Neural crest cell (in vitro differentiated cells): ENCODE measurements around the gene DOCK11. TPM values are rescaled to one million over a fixed set of nuclear protein-coding genes. Genes with fewer than 3 reads are reported as not detected.

Experiments used
- DNase-seq: peaks from one replicate; pipeline ENCODE4 v3.0.0; 2021; ENCODE audit warnings: low read depth, mixed read lengths, low spot score
- H3K27ac Mint-ChIP-seq: one replicate; pipeline ENCODE4 v1.8.0; 2021; ENCODE audit warnings: mild to moderate bottlenecking, mixed read lengths; ENCODE audit not compliant: unreplicated experiment
- H3K27me3 Mint-ChIP-seq: 2 replicates; pipeline ENCODE4 v1.8.0; 2021; ENCODE audit warnings: low read depth, mild to moderate bottlenecking, mixed read lengths
- H3K36me3 Mint-ChIP-seq: 2 replicates; pipeline ENCODE4 v1.8.0; 2021; ENCODE audit warnings: low read depth, mild to moderate bottlenecking, mixed read lengths
- H3K4me1 Mint-ChIP-seq: 2 replicates; pipeline ENCODE4 v1.8.0; 2021; ENCODE audit warnings: mixed read lengths
- H3K4me3 Mint-ChIP-seq: one replicate; pipeline ENCODE4 v1.8.0; 2021; ENCODE audit warnings: mild to moderate bottlenecking, mixed read lengths
- H3K9me3 Mint-ChIP-seq: 2 replicates; pipeline ENCODE4 v1.8.0; 2021; ENCODE audit warnings: mixed read lengths
- total RNA-seq: library from RNA; stranded (reverse); gene quantifications from 2 replicates; pipeline ENCODE4 v1.2.1, GENCODE V29; 2021
- TF ChIP-seq, protein P1 (sequence below): fragments of 200-600 bp; sonication (generic); conservative IDR thresholded peaks from 2 replicates; pipeline ENCODE4 v1.5.0; 2021; ENCODE audit warnings: antibody characterized with exemption, mild to moderate bottlenecking

Gene DOCK11
- total RNA-seq, 1 donor from 2014 or later: 14.6 TPM

DNA sequence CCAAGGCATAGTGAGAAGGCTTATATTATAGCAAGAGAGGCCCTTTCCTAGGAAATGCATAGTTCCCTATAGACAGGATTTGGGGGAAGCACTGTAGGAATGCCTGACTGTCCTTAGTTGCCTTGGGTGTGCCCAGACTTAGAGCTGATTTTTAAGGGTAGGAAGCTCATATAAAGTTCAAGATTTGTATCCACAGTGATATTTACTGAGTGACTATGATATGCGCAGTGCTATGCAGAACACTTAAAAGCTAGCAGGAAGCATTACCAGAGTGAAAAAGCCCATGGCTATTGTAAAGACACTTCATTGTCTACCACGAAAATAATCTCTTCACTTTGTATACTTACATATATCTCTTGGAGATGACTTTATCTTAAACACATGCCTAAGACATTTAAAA, 181.7 kb downstream of the DOCK11 start:
- no peaks in the 10 kb centered on the region for H3K4me1 Mint-ChIP-seq
- TF ChIP-seq, protein P1, sequence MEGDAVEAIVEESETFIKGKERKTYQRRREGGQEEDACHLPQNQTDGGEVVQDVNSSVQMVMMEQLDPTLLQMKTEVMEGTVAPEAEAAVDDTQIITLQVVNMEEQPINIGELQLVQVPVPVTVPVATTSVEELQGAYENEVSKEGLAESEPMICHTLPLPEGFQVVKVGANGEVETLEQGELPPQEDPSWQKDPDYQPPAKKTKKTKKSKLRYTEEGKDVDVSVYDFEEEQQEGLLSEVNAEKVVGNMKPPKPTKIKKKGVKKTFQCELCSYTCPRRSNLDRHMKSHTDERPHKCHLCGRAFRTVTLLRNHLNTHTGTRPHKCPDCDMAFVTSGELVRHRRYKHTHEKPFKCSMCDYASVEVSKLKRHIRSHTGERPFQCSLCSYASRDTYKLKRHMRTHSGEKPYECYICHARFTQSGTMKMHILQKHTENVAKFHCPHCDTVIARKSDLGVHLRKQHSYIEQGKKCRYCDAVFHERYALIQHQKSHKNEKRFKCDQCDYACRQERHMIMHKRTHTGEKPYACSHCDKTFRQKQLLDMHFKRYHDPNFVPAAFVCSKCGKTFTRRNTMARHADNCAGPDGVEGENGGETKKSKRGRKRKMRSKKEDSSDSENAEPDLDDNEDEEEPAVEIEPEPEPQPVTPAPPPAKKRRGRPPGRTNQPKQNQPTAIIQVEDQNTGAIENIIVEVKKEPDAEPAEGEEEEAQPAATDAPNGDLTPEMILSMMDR: no peak
- DNase-seq: no peak
- H3K27ac Mint-ChIP-seq: no peak overlapping the region
- peaks cover 3% of the 10 kb centered on the region for H3K36me3 Mint-ChIP-seq
- no peaks in the 10 kb centered on the region for H3K27me3 Mint-ChIP-seq
- peaks cover 2% of the 10 kb centered on the region for H3K9me3 Mint-ChIP-seq
- H3K4me3 Mint-ChIP-seq: no peak overlapping the region

DNA sequence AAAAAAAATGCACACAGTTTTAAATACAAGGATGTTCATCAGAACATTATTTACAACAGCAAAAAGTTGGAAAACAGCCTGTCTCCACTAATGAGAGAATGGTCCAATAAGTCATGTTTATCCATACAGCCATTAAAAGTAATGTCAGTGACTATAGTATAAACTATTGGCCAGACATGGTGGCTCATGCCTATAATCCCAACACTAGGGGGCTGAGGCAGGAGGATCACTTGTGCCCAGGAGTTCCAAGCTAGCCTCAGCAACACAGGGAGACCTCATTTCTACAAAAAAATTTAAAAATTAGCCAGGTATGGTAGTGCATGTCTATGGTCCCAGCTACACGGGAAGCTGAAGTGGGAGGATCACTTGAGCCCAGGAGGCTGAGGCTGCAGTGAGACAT, 183.7 kb downstream of the DOCK11 start:
- H3K36me3 Mint-ChIP-seq: no peaks in the 10 kb centered on the region
- DNase-seq: no peak
- no peaks in the 10 kb centered on the region for H3K27me3 Mint-ChIP-seq
- no peaks in the 10 kb centered on the region for H3K4me1 Mint-ChIP-seq
- no peak overlapping the region for H3K27ac Mint-ChIP-seq
- H3K9me3 Mint-ChIP-seq: peaks cover 2% of the 10 kb centered on the region
- TF ChIP-seq, protein P1: no peak
- no peak overlapping the region for H3K4me3 Mint-ChIP-seq

DNA sequence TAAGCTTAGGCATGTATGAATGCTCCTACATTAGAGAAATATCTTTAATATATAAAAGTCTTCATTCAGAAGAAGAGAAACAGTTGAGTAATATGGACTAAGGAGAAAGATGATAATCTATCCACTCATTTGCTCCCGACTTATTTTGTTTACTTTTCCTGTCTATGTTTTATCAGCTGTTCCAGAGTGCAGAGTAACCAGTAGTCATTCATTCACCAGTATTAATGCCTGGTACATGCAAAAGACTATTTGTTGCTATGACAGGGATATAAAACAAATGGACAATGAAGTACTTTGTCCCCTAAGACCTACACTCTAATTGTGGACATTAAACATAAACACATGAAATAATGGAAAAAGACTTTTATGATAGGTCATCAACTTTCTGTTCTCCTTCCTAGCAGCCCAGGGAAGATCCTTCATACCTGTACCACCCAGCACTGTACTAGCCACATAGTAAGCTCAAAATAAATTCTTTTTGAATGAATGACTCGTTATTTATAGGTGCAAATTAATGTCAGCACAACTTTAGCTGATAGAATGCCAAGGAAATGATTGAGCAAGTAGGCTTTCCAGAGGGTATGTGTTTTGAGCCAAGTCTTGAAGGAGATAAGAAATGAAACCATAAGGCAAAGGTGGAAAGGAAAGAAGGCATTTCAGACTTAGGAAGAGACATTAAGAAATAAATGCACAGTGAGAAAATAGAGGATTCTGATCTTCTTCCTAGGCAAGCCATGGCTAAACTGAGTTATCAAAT, 186.8 kb downstream of the DOCK11 start:
- H3K4me3 Mint-ChIP-seq: no peak overlapping the region
- H3K9me3 Mint-ChIP-seq: no peaks in the 10 kb centered on the region
- DNase-seq: no peak
- no peaks in the 10 kb centered on the region for H3K27me3 Mint-ChIP-seq
- H3K27ac Mint-ChIP-seq: no peak overlapping the region
- H3K4me1 Mint-ChIP-seq: no peaks in the 10 kb centered on the region
- H3K36me3 Mint-ChIP-seq: no peaks in the 10 kb centered on the region
- TF ChIP-seq, protein P1: no peak

DNA sequence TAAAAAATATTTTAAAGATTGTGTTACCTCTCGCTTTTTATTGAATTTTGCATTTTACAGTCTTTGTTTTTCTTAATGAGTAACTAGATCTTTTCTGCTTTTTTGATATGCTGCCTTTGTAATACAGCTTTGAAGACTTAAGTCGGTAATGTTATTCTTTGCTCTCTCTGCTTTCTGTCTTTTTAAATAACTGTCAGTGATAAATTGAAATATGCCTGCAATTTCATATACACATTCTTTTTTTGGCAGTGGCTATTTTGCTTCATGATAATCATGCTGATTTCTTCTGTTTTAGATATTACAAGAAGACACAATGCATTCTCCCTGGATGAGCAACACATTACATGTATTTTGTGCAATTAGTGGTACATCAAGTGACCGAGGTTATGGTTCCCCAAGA, 189.8 kb downstream of the DOCK11 start:
- no peak for DNase-seq
- peaks cover 2% of the 10 kb centered on the region for H3K9me3 Mint-ChIP-seq
- TF ChIP-seq, protein P1: no peak
- peaks cover 2% of the 10 kb centered on the region for H3K36me3 Mint-ChIP-seq
- no peak overlapping the region for H3K4me3 Mint-ChIP-seq
- no peaks in the 10 kb centered on the region for H3K4me1 Mint-ChIP-seq
- no peak overlapping the region for H3K27ac Mint-ChIP-seq
- no peaks in the 10 kb centered on the region for H3K27me3 Mint-ChIP-seq

DNA sequence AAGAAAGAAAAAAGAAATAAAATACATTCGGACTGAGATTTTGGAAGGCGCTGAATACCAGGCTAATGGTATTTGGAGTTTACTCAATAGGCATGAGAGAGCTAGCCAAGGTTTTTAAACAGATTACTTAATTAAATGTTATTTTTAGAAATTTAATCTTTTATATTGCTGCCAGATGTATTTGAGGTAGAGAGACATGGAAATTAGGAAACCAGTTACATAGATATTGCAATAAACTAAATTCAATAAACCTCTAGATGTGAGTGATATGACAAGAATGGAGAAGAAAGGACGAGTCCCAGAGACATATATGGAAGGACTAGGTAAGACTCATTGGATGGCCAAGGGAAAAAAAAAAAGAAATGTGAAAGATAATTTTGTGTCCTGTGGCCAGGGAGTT, 193.3 kb downstream of the DOCK11 start:
- Mint-ChIP-seq H3K4me1 (no peaks in the 10 kb centered on the region), H3K27me3 (no peaks in the 10 kb centered on the region), H3K4me3 (no peak overlapping the region), H3K27ac (no peak overlapping the region), H3K36me3 (peaks cover 2% of the 10 kb centered on the region), H3K9me3 (peaks cover 2% of the 10 kb centered on the region)
- DNase-seq: no peak
- TF ChIP-seq, protein P1: no peak
